Astrocyte (in vitro differentiated cells and primary cell): Measurements from ENCODE around the gene MBOAT7. TPM values are rescaled to one million over a fixed set of nuclear protein-coding genes. Genes with fewer than 3 reads are reported as not detected.
"Not testable (repeated sequence)": the region's sequence is repeated elsewhere in the genome, so short reads cannot be mapped to it uniquely, and the experiment has no call there.

Experiments used
- DNase-seq: peaks from one replicate; pipeline ENCODE4 v3.0.0-alpha.2; 2010; ENCODE audit warnings: low read depth
- FAIRE-seq: peaks from 2 replicates; lab custom pipeline; 2011; peaks lifted over from hg19 to GRCh38; lab: Jason Lieb, UNC
- H2AFZ ChIP-seq: 2 replicates; pipeline ENCODE4 v1.6.0; 2012; ENCODE audit warnings: low read depth, low read length, inconsistent platforms
- H3K27ac ChIP-seq: 2 replicates; pipeline ENCODE4 v1.5.1; 2011; ENCODE audit warnings: low read depth, low read length, inconsistent platforms
- H3K27me3 ChIP-seq: 2 replicates; pipeline ENCODE4 v1.6.0; 2011; ENCODE audit warnings: low read length, inconsistent platforms; ENCODE audit not compliant: insufficient read depth
- H3K36me3 ChIP-seq: 2 replicates; pipeline ENCODE4 v1.5.1; 2011; ENCODE audit warnings: low read length, inconsistent platforms; ENCODE audit not compliant: insufficient read depth
- H3K4me1 ChIP-seq: 2 replicates; pipeline ENCODE4 v1.5.1; 2011; ENCODE audit warnings: low read length, inconsistent platforms; ENCODE audit not compliant: insufficient read depth
- H3K4me2 ChIP-seq: 2 replicates; pipeline ENCODE4 v1.6.0; 2012; ENCODE audit warnings: low read length, inconsistent platforms
- H3K4me3 ChIP-seq: 2 replicates; pipeline ENCODE4 v1.5.1; 2011; ENCODE audit warnings: low read depth, mild to moderate bottlenecking, low read length, inconsistent platforms; ENCODE audit not compliant: insufficient read depth
- H3K79me2 ChIP-seq: 2 replicates; pipeline ENCODE4 v1.6.0; 2012; ENCODE audit warnings: mild to moderate bottlenecking, low read length, inconsistent platforms; ENCODE audit not compliant: insufficient read depth
- H3K9ac ChIP-seq: 2 replicates; pipeline ENCODE4 v1.6.0; 2012; ENCODE audit warnings: mild to moderate bottlenecking, low read length, inconsistent platforms
- H3K9me3 ChIP-seq: 2 replicates; pipeline ENCODE4 v1.5.1; 2012; ENCODE audit warnings: low read depth, mild to moderate bottlenecking, low read length, inconsistent platforms; ENCODE audit not compliant: insufficient read depth
- H4K20me1 ChIP-seq: 2 replicates; pipeline ENCODE4 v1.6.0; 2012; ENCODE audit warnings: low read length, inconsistent platforms; ENCODE audit not compliant: insufficient read depth
- H3K27ac Mint-ChIP-seq: one replicate; pipeline ENCODE4 v1.8.0; 2021; ENCODE audit warnings: mild to moderate bottlenecking, mixed read lengths; ENCODE audit not compliant: unreplicated experiment
- H3K27me3 Mint-ChIP-seq: one replicate; pipeline ENCODE4 v1.8.0; 2021; ENCODE audit warnings: low read depth, mixed read lengths; ENCODE audit not compliant: unreplicated experiment
- H3K36me3 Mint-ChIP-seq: one replicate; pipeline ENCODE4 v1.8.0; 2021; ENCODE audit warnings: low read depth, mixed read lengths; ENCODE audit not compliant: unreplicated experiment
- H3K4me1 Mint-ChIP-seq: one replicate; pipeline ENCODE4 v1.8.0; 2021; ENCODE audit warnings: low read depth, mixed read lengths; ENCODE audit not compliant: unreplicated experiment
- H3K4me3 Mint-ChIP-seq: one replicate; pipeline ENCODE4 v1.8.0; 2021; ENCODE audit warnings: mild to moderate bottlenecking, moderate library complexity, mixed read lengths; ENCODE audit not compliant: unreplicated experiment
- H3K9me3 Mint-ChIP-seq: one replicate; pipeline ENCODE4 v1.8.0; 2021; ENCODE audit warnings: mild to moderate bottlenecking, mixed read lengths; ENCODE audit not compliant: unreplicated experiment
- CTCF ChIP-seq: IDR thresholded peaks from 2 replicates; pipeline ENCODE4 v1.5.1; 2011; ENCODE audit warnings: low read depth, mild to moderate bottlenecking, inconsistent platforms, low read length, moderate library complexity; ENCODE audit not compliant: insufficient read depth
- EZH2 ChIP-seq: IDR thresholded peaks from 2 replicates; pipeline ENCODE4 v1.6.1; 2012; ENCODE audit warnings: mild to moderate bottlenecking, low read length, inconsistent platforms; ENCODE audit not compliant: insufficient read depth
- total RNA-seq: library from RNA; stranded (reverse); gene quantifications from 2 replicates; pipeline ENCODE4 v1.2.1, GENCODE V29; 2021

Gene MBOAT7
- total RNA-seq, 1 donor from 2014 or later: 162 TPM

DNA sequence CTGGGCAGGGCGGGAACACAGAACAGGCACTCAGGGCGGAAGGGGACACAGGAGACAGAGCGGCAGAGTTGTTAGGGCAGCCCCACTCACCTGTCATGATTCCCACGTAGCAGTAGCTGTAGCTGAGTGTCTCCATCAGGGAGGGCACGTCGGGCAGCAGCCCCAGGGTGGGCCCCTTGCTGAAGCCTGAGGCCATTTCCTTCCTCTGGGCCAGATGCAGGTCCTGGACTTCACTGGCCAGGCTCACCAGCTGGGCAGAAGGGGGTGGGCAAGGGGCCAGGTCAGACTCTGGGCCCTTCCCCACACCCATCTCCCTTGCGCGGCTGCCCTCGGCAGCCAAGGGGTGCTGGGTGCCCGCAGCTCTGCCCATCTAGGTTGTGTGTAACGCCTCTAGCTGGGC, 5.9 kb downstream of the MBOAT7 start:
- H3K36me3 Mint-ChIP-seq: peaks cover 10% of the 10 kb centered on the region
- Histone ChIP-seq H3K9me3 (no peaks in the 10 kb centered on the region), H3K27ac (no peak overlapping the region), H3K9ac (no peak overlapping the region), H3K4me1 (peaks cover 6% of the 10 kb centered on the region), H3K27me3 (no peaks in the 10 kb centered on the region), H2AFZ (no peak overlapping the region), H4K20me1 (peaks cover 40% of the 10 kb centered on the region), H3K36me3 (no peaks in the 10 kb centered on the region), H3K4me2 (no peak overlapping the region), H3K4me3 (no peak overlapping the region), H3K79me2 (peaks cover 19% of the 10 kb centered on the region)
- DNase-seq (no peak), FAIRE-seq (no peak)
- H3K27me3 Mint-ChIP-seq: no peaks in the 10 kb centered on the region
- H3K27ac Mint-ChIP-seq: no peak overlapping the region
- no peak overlapping the region for H3K4me3 Mint-ChIP-seq
- no peaks in the 10 kb centered on the region for H3K9me3 Mint-ChIP-seq
- H3K4me1 Mint-ChIP-seq: no peaks in the 10 kb centered on the region
- TF ChIP-seq EZH2 (no peak), CTCF (no peak)

- H3K36me3 Mint-ChIP-seq: peaks cover 14% of the 10 kb centered on the region
- not testable (repeated sequence) for H2AFZ ChIP-seq, H3K9me3 Mint-ChIP-seq, H3K9ac ChIP-seq, H3K27me3 Mint-ChIP-seq, H3K27ac ChIP-seq, H3K36me3 ChIP-seq, H3K4me3 ChIP-seq, H3K27ac Mint-ChIP-seq, H3K4me2 ChIP-seq, H3K79me2 ChIP-seq, H3K27me3 ChIP-seq, H3K4me3 Mint-ChIP-seq, H3K4me1 ChIP-seq, DNase-seq, H3K4me1 Mint-ChIP-seq, H3K9me3 ChIP-seq, FAIRE-seq
- H4K20me1 ChIP-seq: peaks cover 28% of the 10 kb centered on the region
These were observed 7.5 kb downstream of the MBOAT7 start for GRCh38 chr19:54181894-54182293.

DNA sequence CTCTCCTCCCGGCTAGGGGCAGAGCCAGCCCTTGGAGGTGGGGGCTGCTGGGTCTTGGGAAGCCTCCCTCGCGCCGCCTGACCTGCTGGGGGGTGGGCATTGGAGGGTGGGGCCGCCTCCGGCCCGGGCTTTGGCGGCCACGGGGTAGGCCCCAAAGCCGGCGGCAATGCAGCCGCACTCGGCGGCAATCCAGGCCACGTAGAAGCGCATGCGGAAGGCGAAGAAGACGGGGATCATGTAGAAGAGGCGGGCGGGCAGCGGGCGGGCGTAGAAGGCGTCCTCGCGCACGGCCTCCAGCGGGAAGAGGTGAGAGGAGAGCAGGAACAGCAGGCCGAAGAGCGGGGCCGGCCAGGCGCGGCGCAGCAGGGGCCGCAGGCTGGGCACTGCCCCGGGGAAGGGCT, 8.7 kb downstream of the MBOAT7 start:
- no peaks in the 10 kb centered on the region for H3K9me3 Mint-ChIP-seq
- Histone ChIP-seq H3K36me3 (no peaks in the 10 kb centered on the region), H3K4me2 (no peak overlapping the region), H3K79me2 (peaks cover 3% of the 10 kb centered on the region), H3K27ac (no peak overlapping the region), H2AFZ (no peak overlapping the region), H3K9ac (peak overlapping the region; percentile 40), H3K27me3 (no peaks in the 10 kb centered on the region), H3K4me1 (no peaks in the 10 kb centered on the region), H4K20me1 (peaks cover 20% of the 10 kb centered on the region), H3K9me3 (no peaks in the 10 kb centered on the region), H3K4me3 (no peak overlapping the region)
- H3K4me3 Mint-ChIP-seq: no peak overlapping the region
- H3K36me3 Mint-ChIP-seq: peaks cover 17% of the 10 kb centered on the region
- H3K27me3 Mint-ChIP-seq: no peaks in the 10 kb centered on the region
- no peak for DNase-seq
- H3K27ac Mint-ChIP-seq: no peak overlapping the region
- H3K4me1 Mint-ChIP-seq: no peaks in the 10 kb centered on the region
- no peak for FAIRE-seq
- TF ChIP-seq CTCF (no peak), EZH2 (no peak)
